Hepatocyte (in vitro differentiated cells): ENCODE results near the gene HOXB1. TPM values are rescaled to one million over a fixed set of nuclear protein-coding genes. Genes with fewer than 3 reads are reported as not detected.
A peak's percentile ranks its signal among the peaks of the same experiment; 100 is the strongest.

ENCODE experiments used
- DNase-seq: peaks from one replicate; pipeline ENCODE4 v3.0.0-alpha.2; 2016; ENCODE audit warnings: low spot score
- H2AFZ ChIP-seq: fragments of 200-600 bp; sonication (generic); 2 replicates; pipeline ENCODE4 v1.6.0; 2016; ENCODE audit warnings: antibody characterized with exemption, mild to moderate bottlenecking
- H3K27ac ChIP-seq: fragments of 200-600 bp; sonication (generic); 2 replicates; pipeline ENCODE4 v1.5.1; 2016; ENCODE audit warnings: mild to moderate bottlenecking
- H3K27me3 ChIP-seq: fragments of 200-600 bp; sonication (generic); 2 replicates; pipeline ENCODE4 v1.6.1; 2016
- H3K36me3 ChIP-seq: fragments of 200-600 bp; sonication (generic); replicated peaks from 2 replicates; pipeline ENCODE4 v1.5.1; 2016; ENCODE audit warnings: low read depth; ENCODE audit not compliant: insufficient read depth
- H3K4me1 ChIP-seq: fragments of 200-600 bp; sonication (generic); 2 replicates; pipeline ENCODE4 v1.5.1; 2016; ENCODE audit warnings: mild to moderate bottlenecking, moderate library complexity; ENCODE audit not compliant: insufficient read depth
- H3K4me2 ChIP-seq: fragments of 200-600 bp; sonication (generic); 2 replicates; pipeline ENCODE4 v1.6.0; 2016
- H3K4me3 ChIP-seq: fragments of 200-600 bp; sonication (generic); 2 replicates; pipeline ENCODE4 v1.5.1; 2016; ENCODE audit warnings: mild to moderate bottlenecking
- H3K79me2 ChIP-seq: fragments of 200-600 bp; sonication (generic); 2 replicates; pipeline ENCODE4 v1.6.0; 2017; ENCODE audit warnings: mild to moderate bottlenecking
- H3K9me2 ChIP-seq: fragments of 200-600 bp; sonication (generic); replicated peaks from 2 replicates; pipeline ENCODE4 v1.6.0; 2017; ENCODE audit warnings: mild to moderate bottlenecking; ENCODE audit not compliant: insufficient read depth
- H3K9me3 ChIP-seq: fragments of 200-600 bp; sonication (generic); 2 replicates; pipeline ENCODE4 v1.5.1; 2016; ENCODE audit warnings: low read depth, mild to moderate bottlenecking
- H4K20me1 ChIP-seq: fragments of 200-600 bp; sonication (generic); 2 replicates; pipeline ENCODE4 v1.6.0; 2016; ENCODE audit warnings: mild to moderate bottlenecking; ENCODE audit not compliant: insufficient read depth, poor library complexity, severe bottlenecking
- EZH2 ChIP-seq: fragments of 200-600 bp; sonication (generic); IDR thresholded peaks from 2 replicates; pipeline ENCODE4 v1.6.1; 2016; ENCODE audit warnings: antibody characterized with exemption, mild to moderate bottlenecking, borderline replicate concordance
- EZH2phosphoT487 ChIP-seq: fragments of 200-600 bp; sonication (generic); IDR thresholded peaks from one replicate; pipeline ENCODE4 v1.6.1; 2018; ENCODE audit warnings: antibody characterized with exemption, mild to moderate bottlenecking, low read depth, moderate library complexity; ENCODE audit not compliant: unreplicated experiment, severe bottlenecking
- WGBS: methylation state at CpG from one replicate; pipeline ENCODE4 v1.1.6; 2016; ENCODE audit warnings: low lambda C conversion rate; ENCODE audit errors: missing lambda C conversion rate; 5-methylcytosine and 5-hydroxymethylcytosine counted together
- polyA plus RNA-seq: library from polyadenylated mRNA; unstranded; fragments of >200 nt; fragmentation: Nextera tagmentation; extraction: Ambion mirVana; gene quantifications from 2 replicates; pipeline ENCODE4 v1.2.1, GENCODE V29; 2016
- total RNA-seq: library from RNA; depleted of rRNA; stranded (reverse); fragments of >200 nt; gene quantifications from 2 replicates; pipeline ENCODE4 v1.2.3, GENCODE V29; 2014
- TF ChIP-seq, protein P1 (sequence below): fragments of 200-600 bp; sonication (generic); IDR thresholded peaks from 2 replicates; pipeline ENCODE4 v1.5.1; 2016; ENCODE audit warnings: antibody characterized with exemption, mild to moderate bottlenecking; ENCODE audit not compliant: poor library complexity

HOXB1 gene
- total and polyA plus RNA-seq, 2 experiments from 2014 or later: not detected

DNA sequence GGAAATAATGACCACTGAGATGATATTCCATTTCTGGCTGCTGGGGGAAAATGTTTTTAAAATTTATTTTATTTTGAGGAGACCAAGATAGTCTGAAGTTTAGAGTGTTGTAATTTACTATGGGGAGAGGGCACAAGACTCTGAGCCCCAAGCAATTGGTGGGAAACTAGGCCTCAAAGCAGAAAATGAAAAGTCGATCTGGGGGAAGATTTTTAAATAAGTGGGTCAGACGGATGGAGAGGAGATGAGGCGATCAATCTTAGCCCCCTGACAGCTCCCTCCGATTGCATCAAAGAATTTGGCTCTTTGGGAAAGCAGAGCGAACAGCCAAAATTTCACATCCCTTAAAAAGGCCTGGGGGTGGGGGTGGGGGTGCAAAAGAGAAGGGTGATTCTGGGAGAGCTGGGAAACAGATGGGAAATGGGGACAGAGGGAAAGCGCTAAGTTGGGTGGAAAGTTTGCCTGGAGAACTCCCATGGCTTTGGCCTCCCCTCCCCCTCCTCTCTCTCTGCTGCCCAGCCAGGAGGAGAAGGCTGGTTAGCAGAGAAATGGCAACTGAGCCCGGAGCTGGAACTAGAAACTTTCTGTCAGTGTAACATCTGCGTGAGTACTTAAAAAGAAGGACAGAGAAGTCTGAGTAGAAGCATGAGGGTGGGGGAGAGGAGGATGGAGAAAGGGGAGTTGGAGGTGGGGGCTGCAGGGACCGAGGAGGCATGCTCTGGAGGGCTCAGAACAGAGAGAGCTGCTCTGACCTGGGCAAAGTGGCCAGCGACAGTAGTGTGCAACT lies 15.5 kb upstream of the HOXB1 start:
- peaks cover 21% of the 10 kb centered on the region for H3K4me1 ChIP-seq
- 32% methylated on average over 10 of the region's 10 CpGs for WGBS
- no peak overlapping the region for H2AFZ ChIP-seq
- H3K36me3 ChIP-seq: no peaks in the 10 kb centered on the region
- TF ChIP-seq, protein P1, sequence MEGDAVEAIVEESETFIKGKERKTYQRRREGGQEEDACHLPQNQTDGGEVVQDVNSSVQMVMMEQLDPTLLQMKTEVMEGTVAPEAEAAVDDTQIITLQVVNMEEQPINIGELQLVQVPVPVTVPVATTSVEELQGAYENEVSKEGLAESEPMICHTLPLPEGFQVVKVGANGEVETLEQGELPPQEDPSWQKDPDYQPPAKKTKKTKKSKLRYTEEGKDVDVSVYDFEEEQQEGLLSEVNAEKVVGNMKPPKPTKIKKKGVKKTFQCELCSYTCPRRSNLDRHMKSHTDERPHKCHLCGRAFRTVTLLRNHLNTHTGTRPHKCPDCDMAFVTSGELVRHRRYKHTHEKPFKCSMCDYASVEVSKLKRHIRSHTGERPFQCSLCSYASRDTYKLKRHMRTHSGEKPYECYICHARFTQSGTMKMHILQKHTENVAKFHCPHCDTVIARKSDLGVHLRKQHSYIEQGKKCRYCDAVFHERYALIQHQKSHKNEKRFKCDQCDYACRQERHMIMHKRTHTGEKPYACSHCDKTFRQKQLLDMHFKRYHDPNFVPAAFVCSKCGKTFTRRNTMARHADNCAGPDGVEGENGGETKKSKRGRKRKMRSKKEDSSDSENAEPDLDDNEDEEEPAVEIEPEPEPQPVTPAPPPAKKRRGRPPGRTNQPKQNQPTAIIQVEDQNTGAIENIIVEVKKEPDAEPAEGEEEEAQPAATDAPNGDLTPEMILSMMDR: no peak
- TF ChIP-seq EZH2: no peak
- TF ChIP-seq EZH2phosphoT487: no peak
- H3K9me2 ChIP-seq: no peaks in the 10 kb centered on the region
- H3K9me3 ChIP-seq: no peaks in the 10 kb centered on the region
- peaks cover 76% of the 10 kb centered on the region for H3K27me3 ChIP-seq
- H3K4me2 ChIP-seq: peak overlapping the region; percentile 68
- no peak overlapping the region for H3K4me3 ChIP-seq
- H3K27ac ChIP-seq: peak overlapping the region; percentile 85
- no peak for DNase-seq
- H3K79me2 ChIP-seq: peaks cover 20% of the 10 kb centered on the region
- no peaks in the 10 kb centered on the region for H4K20me1 ChIP-seq

DNA sequence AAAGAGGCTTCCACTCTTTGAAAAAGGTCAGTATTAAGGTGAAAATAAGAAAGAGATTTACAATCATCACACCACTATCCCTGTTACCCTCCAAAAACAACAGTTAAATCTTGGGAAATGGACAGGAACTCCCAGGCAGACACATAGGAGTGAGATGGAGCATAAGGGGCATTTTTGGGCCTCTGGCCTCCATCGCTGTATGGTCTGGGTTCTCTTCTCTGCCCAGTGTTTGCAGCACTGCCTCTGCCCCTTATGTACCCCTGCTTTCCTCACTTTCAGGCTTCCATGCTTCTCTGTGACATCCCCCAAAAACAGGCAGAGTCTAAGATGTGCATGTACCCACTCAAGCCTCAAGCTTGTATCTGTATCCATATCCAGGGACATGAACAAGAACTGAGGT lies 14.7 kb upstream of the HOXB1 start:
- no peaks in the 10 kb centered on the region for H4K20me1 ChIP-seq
- no peaks in the 10 kb centered on the region for H3K36me3 ChIP-seq
- H3K9me3 ChIP-seq: no peaks in the 10 kb centered on the region
- H2AFZ ChIP-seq: no peak overlapping the region
- no peak for DNase-seq
- H3K4me1 ChIP-seq: peaks cover 22% of the 10 kb centered on the region
- H3K4me3 ChIP-seq: no peak overlapping the region
- H3K27ac ChIP-seq: peak overlapping the region; percentile 96
- peak overlapping the region; percentile 91 for H3K4me2 ChIP-seq
- no peak for TF ChIP-seq EZH2phosphoT487
- TF ChIP-seq, protein P1: no peak
- no peak for TF ChIP-seq EZH2
- H3K9me2 ChIP-seq: no peaks in the 10 kb centered on the region
- H3K79me2 ChIP-seq: peaks cover 20% of the 10 kb centered on the region
- 85% methylated on average over 1 of the region's 1 CpG for WGBS
- H3K27me3 ChIP-seq: peaks cover 80% of the 10 kb centered on the region

DNA sequence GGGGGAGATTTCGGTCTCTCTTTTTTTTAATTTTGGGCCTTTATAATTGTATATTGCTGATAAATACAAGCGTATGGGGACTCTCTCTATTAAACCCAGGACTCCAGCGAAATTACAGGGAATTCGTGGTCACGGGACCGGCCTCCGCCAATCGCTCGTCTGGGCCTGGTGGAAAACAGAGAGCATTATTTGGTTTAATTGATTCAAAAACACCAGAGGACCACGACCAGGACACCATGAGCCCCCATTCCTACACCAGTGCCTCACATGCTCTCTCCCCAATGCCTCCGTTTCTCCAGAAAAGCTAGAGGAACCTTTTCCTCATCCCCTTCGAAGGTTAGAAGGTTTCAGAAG lies 14.2 kb upstream of the HOXB1 start, which contains the start of gene HOXB2:
HOXB2 (minus strand) TSS at position 88 of the 354 bp plus-strand sequence. CDS start 198 bp downstream, outside the sequence.
- peaks cover 80% of the 10 kb centered on the region for H3K27me3 ChIP-seq
- H3K4me3 ChIP-seq: peak within 1 kb of the TSS; percentile 52
- no peaks in the 10 kb centered on the region for H3K9me2 ChIP-seq
- peak within 1 kb of the TSS; percentile 91 for H3K4me2 ChIP-seq
- H3K4me1 ChIP-seq: peaks cover 22% of the 10 kb centered on the region
- H3K9me3 ChIP-seq: no peaks in the 10 kb centered on the region
- no peaks in the 10 kb centered on the region for H4K20me1 ChIP-seq
- no peak for DNase-seq
- TF ChIP-seq EZH2 (no peak), EZH2phosphoT487 (no peak)
- TF ChIP-seq, protein P1: no peak
- peak within 1 kb of the TSS; percentile 22 for H2AFZ ChIP-seq
- 21% methylated on average over 11 of the region's 12 CpGs for WGBS
- no peaks in the 10 kb centered on the region for H3K36me3 ChIP-seq
- peak within 1 kb of the TSS; percentile 96 for H3K27ac ChIP-seq
- peaks cover 20% of the 10 kb centered on the region for H3K79me2 ChIP-seq
